Endodermal cell (in vitro differentiated cells): Measurements from ENCODE around the gene CHSY1. TPM values are rescaled to one million over a fixed set of nuclear protein-coding genes. Genes with fewer than 3 reads are reported as not detected.

ENCODE experiments used
- DNase-seq: peaks from one replicate; pipeline ENCODE4 v3.0.0-alpha.2; 2017
- H3K27ac ChIP-seq: 2 replicates; pipeline ENCODE4 v1.5.1; 2013; ENCODE audit warnings: mild to moderate bottlenecking, low read depth, low read length, moderate library complexity
- H3K27me3 ChIP-seq: 2 replicates; pipeline ENCODE4 v1.6.1; 2013; ENCODE audit warnings: mild to moderate bottlenecking, low read length, moderate library complexity; ENCODE audit not compliant: insufficient read depth, control insufficient read depth, poor library complexity, severe bottlenecking
- H3K36me3 ChIP-seq: 2 replicates; pipeline ENCODE4 v1.7.0; 2013; ENCODE audit warnings: mild to moderate bottlenecking, low read length, moderate library complexity; ENCODE audit not compliant: control insufficient read depth, insufficient read depth
- H3K4me1 ChIP-seq: one replicate; pipeline ENCODE4 v1.7.0; 2013; ENCODE audit warnings: low read length; ENCODE audit not compliant: control insufficient read depth, insufficient read depth
- H3K4me3 ChIP-seq: 2 replicates; pipeline ENCODE4 v1.5.1; 2013; ENCODE audit warnings: mild to moderate bottlenecking, low read length, moderate library complexity
- H3K9ac ChIP-seq: 2 replicates; pipeline ENCODE4 v1.6.1; 2013; ENCODE audit warnings: mild to moderate bottlenecking, low read length, moderate library complexity; ENCODE audit not compliant: poor library complexity, severe bottlenecking; ENCODE audit errors: extremely low read depth
- H3K9me3 ChIP-seq: 2 replicates; pipeline ENCODE4 v1.6.1; 2013; ENCODE audit warnings: mild to moderate bottlenecking, low read length, moderate library complexity; ENCODE audit not compliant: control insufficient read depth
- H3K27ac Mint-ChIP-seq: 2 replicates; pipeline ENCODE4 v1.8.0; 2020; ENCODE audit warnings: mixed read lengths
- H3K27me3 Mint-ChIP-seq: 2 replicates; pipeline ENCODE4 v1.8.0; 2021; ENCODE audit warnings: mild to moderate bottlenecking, mixed read lengths; ENCODE audit not compliant: insufficient read depth
- H3K36me3 Mint-ChIP-seq: 2 replicates; pipeline ENCODE4 v1.8.0; 2020; ENCODE audit warnings: low read depth, mixed read lengths
- H3K4me1 Mint-ChIP-seq: 2 replicates; pipeline ENCODE4 v1.8.0; 2020; ENCODE audit warnings: mixed read lengths
- H3K4me3 Mint-ChIP-seq: 2 replicates; pipeline ENCODE4 v1.8.0; 2020; ENCODE audit warnings: mild to moderate bottlenecking, moderate library complexity, mixed read lengths
- H3K9me3 Mint-ChIP-seq: 2 replicates; pipeline ENCODE4 v1.8.0; 2020; ENCODE audit warnings: mild to moderate bottlenecking, mixed read lengths
- CTCF ChIP-seq: fragments of 200-600 bp; sonication (generic); conservative IDR thresholded peaks from 2 replicates; pipeline ENCODE4 v1.5.0; 2021; ENCODE audit warnings: antibody characterized with exemption, mild to moderate bottlenecking
- WGBS, 2 experiments: methylation state at CpG; one replicate each; pipeline versions ENCODE4 v1.1.5 to v1.1.7; 2013; ENCODE audit warnings: missing lambda C conversion rate in 2 of 2, mixed read lengths in 1 of 2; ENCODE audit not compliant: insufficient coverage in 1 of 2, insufficient read length in 1 of 2; 5-methylcytosine and 5-hydroxymethylcytosine counted together
- total RNA-seq, 2 donors: library from RNA; stranded (reverse); fragmentation: NEBNext Ultra II Directional in 1 of 2; extraction: Animal tissue kit (Norgen Biotek cat#: 25700) in 1 of 2; gene quantifications; 2 replicates in 1 of 2; 3 replicates in 1 of 2; pipeline ENCODE4 v1.2.1, GENCODE V29; 2021

Gene CHSY1
- total RNA-seq, 2 donors from 2014 or later, result 33.3 to 39.9 TPM

- Histone ChIP-seq H3K9me3 (no peaks in the 10 kb centered on the region), H3K36me3 (peaks cover 17% of the 10 kb centered on the region), H3K27me3 (no peaks in the 10 kb centered on the region), H3K4me1 (no peaks in the 10 kb centered on the region), H3K27ac (peak overlapping the region; percentile 22), H3K9ac (peak overlapping the region; percentile 64), H3K4me3 (peak overlapping the region; percentile 92)
- Mint-ChIP-seq H3K9me3 (no peaks in the 10 kb centered on the region), H3K36me3 (peaks cover 8% of the 10 kb centered on the region), H3K27ac (no peak overlapping the region), H3K27me3 (no peaks in the 10 kb centered on the region), H3K4me1 (peaks cover 13% of the 10 kb centered on the region), H3K4me3 (peak overlapping the region; percentile 87)
- DNase-seq, result no peak
- WGBS, 2 experiments, result 17 to 57% methylated on average over 9 to 20 of the region's 20 CpGs
- TF ChIP-seq CTCF, result no peak
Measured at GRCh38 chr15:101295607-101296161, 43.8 kb upstream of the CHSY1 start.

DNA sequence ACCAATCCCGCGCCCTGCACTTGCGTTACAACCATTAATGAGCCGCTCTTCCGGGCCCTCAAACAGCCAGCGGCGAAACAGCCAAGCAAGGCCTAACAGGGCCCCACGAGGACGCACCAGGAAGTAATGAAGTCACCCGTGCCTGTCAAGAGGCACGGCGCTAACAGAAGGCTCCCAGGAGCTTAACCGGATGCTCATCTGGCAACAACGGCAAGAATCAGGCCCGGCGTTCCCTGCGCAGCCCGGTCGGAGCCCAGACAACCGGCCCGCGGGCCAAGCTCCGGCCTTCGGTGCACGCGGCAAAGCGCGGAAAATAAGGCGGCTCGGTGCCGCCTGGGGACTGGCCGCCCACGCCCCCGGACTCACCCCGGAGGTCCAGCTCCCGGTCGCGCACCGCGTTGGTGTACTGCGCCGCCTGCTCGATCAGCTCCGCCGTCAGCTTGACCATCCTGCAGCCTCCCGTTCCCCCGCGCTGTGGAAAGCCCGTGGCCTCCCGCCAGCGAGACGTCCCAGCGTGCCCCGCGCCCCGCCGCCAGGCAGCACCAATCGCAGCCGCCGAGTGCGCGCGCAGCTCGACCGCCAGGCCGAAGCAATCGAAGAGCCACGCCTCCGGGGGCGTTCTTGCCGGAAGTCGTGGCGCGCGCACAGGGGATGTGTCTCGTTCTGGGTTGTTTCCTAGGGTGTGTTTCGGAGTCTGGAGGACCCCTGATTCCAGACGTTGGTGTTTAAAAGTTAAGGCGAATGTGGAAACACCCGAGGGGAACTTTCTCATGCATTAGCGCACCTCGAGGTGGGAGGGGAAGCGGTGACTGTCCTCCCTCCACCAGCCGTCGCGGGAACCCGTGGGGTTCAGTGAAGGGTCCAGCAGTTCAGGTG is 43.1 kb upstream of the CHSY1 start, which contains the start of gene SNRPA1:
Gene SNRPA1 (minus strand): TSS at position 518 of the 876 bp plus-strand sequence. CDS start 70 bp downstream, at position 448.
- Histone ChIP-seq H3K9me3 (no peaks in the 10 kb centered on the region), H3K9ac (peak within 1 kb of the TSS; percentile 89), H3K4me3 (peak within 1 kb of the TSS; percentile 92), H3K27ac (peak within 1 kb of the TSS; percentile 78), H3K4me1 (no peaks in the 10 kb centered on the region), H3K27me3 (no peaks in the 10 kb centered on the region), H3K36me3 (peaks cover 24% of the 10 kb centered on the region)
- 0 to 1% methylated on average over 27 to 87 of the region's 87 CpGs for WGBS, 2 experiments
- Mint-ChIP-seq H3K9me3 (no peaks in the 10 kb centered on the region), H3K27me3 (no peaks in the 10 kb centered on the region), H3K27ac (peak within 1 kb of the TSS; percentile 94), H3K4me3 (peak within 1 kb of the TSS; percentile 87), H3K36me3 (peaks cover 13% of the 10 kb centered on the region), H3K4me1 (peaks cover 13% of the 10 kb centered on the region)
- no peak for TF ChIP-seq CTCF
- DNase-seq, result peak; percentile 98

- Histone ChIP-seq H3K4me1 (no peaks in the 10 kb centered on the region), H3K4me3 (peak overlapping the region; percentile 92), H3K9ac (peak overlapping the region; percentile 89), H3K27me3 (no peaks in the 10 kb centered on the region), H3K9me3 (no peaks in the 10 kb centered on the region), H3K27ac (no peak overlapping the region), H3K36me3 (peaks cover 37% of the 10 kb centered on the region)
- Mint-ChIP-seq H3K9me3 (no peaks in the 10 kb centered on the region), H3K27ac (no peak overlapping the region), H3K4me1 (peaks cover 13% of the 10 kb centered on the region), H3K27me3 (no peaks in the 10 kb centered on the region), H3K36me3 (peaks cover 27% of the 10 kb centered on the region), H3K4me3 (peak overlapping the region; percentile 87)
- WGBS, 2 experiments, result 88 to 93% methylated on average over 8 to 10 of the region's 10 CpGs
- DNase-seq, result peak; percentile 29
- no peak for TF ChIP-seq CTCF
Measured at GRCh38 chr15:101293122-101293521, 41.3 kb upstream of the CHSY1 start.
